MCF 10A (cell line): Measurements from ENCODE around the gene ACRBP. TPM values are rescaled to one million over a fixed set of nuclear protein-coding genes. Genes with fewer than 3 reads are reported as not detected.
A peak's percentile ranks its signal among the peaks of the same experiment; 100 is the strongest.

ENCODE experiments used
- BruUV-seq: library from RNA; stranded (reverse); fragments of 400-500 nt; replicated peaks from 2 replicates; lab custom pipeline; 2021; lab: Mats Ljungman, UMichigan
- CTCF ChIA-PET: fragments of 300-600 bp; sonication (Branson Sonifier 250); formaldehyde crosslinking; extraction: SDS; loops from one replicate; lab custom pipeline; 2021; ENCODE audit warnings: antibody characterized with exemption, inconsistent platforms; lab: Yijun Ruan, JAX
- POLR2A ChIA-PET: fragments of 300-600, 350-650 bp; sonication (Branson Sonifier 250); formaldehyde crosslinking; extraction: SDS; loops from one replicate; lab custom pipeline; 2020; ENCODE audit warnings: antibody characterized with exemption, inconsistent platforms; lab: Yijun Ruan, JAX
- DNase-seq: peaks from one replicate; pipeline ENCODE4 v3.0.0-alpha.2; 2018; ENCODE audit not compliant: unreplicated experiment
- H3K27ac Mint-ChIP-seq: one replicate; pipeline ENCODE4 v1.8.0; 2022; ENCODE audit warnings: mild to moderate bottlenecking, low read depth, mixed read lengths; ENCODE audit not compliant: unreplicated experiment
- H3K27me3 Mint-ChIP-seq: one replicate; pipeline ENCODE4 v1.8.0; 2022; ENCODE audit warnings: mixed read lengths; ENCODE audit not compliant: insufficient read depth, unreplicated experiment
- H3K36me3 Mint-ChIP-seq: one replicate; pipeline ENCODE4 v1.8.0; 2022; ENCODE audit warnings: mild to moderate bottlenecking, moderate library complexity, mixed read lengths; ENCODE audit not compliant: insufficient read depth, unreplicated experiment
- H3K4me1 Mint-ChIP-seq: one replicate; pipeline ENCODE4 v1.8.0; 2022; ENCODE audit warnings: mixed read lengths; ENCODE audit not compliant: insufficient read depth, unreplicated experiment
- H3K4me3 Mint-ChIP-seq: one replicate; pipeline ENCODE4 v1.8.0; 2022; ENCODE audit warnings: mild to moderate bottlenecking, moderate library complexity, mixed read lengths; ENCODE audit not compliant: unreplicated experiment
- H3K9me3 Mint-ChIP-seq: one replicate; pipeline ENCODE4 v1.8.0; 2022; ENCODE audit warnings: mixed read lengths; ENCODE audit not compliant: unreplicated experiment
- CTCF ChIP-seq: fragments of 200-600 bp; IDR thresholded peaks from one replicate; pipeline ENCODE4 v1.8.0; 2022; ENCODE audit warnings: antibody characterized with exemption, mild to moderate bottlenecking; ENCODE audit not compliant: unreplicated experiment
- intact Hi-C: fragments of 100-400 bp; cut with micrococcal nuclease; formaldehyde crosslinking; loops from 2 replicates; pipeline ENCODE4 v1.14.1; 2022
- total RNA-seq: library from RNA; stranded (reverse); gene quantifications from 2 replicates; pipeline ENCODE4 v1.2.3, GENCODE V29; 2022

Gene ACRBP
- total RNA-seq, 1 experiment from 2014 or later: 0.30 TPM

GRCh38 chr12:6692888-6693287 lies 45.7 kb upstream of the ACRBP start:
- H3K9me3 Mint-ChIP-seq: no peaks in the 10 kb centered on the region
- ChIA-PET CTCF (interaction anchor here (0.5 to 0.6 kb wide), 2 partner anchors 89 to 617 kb away, joined by 3 read pairs; no protein-coding TSS in a partner anchor), POLR2A (interaction anchor here (0.9 to 5.6 kb wide), 2 partner anchors 25 to 31 kb away, joined by 5 to 159 read pairs; partner anchors contain the start of gene COPS7A)
- H3K36me3 Mint-ChIP-seq: peaks cover 10% of the 10 kb centered on the region
- H3K4me3 Mint-ChIP-seq: no peak overlapping the region
- intact Hi-C loops: no loop called here
- peaks cover 4% of the 10 kb centered on the region for H3K4me1 Mint-ChIP-seq
- DNase-seq: no peak
- H3K27me3 Mint-ChIP-seq: peaks cover 12% of the 10 kb centered on the region
- BruUV-seq: no TSS peak
- TF ChIP-seq CTCF: no peak
- H3K27ac Mint-ChIP-seq: no peak overlapping the region

- H3K27me3 Mint-ChIP-seq: peaks cover 12% of the 10 kb centered on the region
- ChIA-PET CTCF (interaction anchor here (0.6 to 1.1 kb wide), 4 partner anchors 21 to 144 kb away, joined by 3 to 4 read pairs (median 3); no protein-coding TSS in a partner anchor), POLR2A (interaction anchor here (1.0 to 5.6 kb wide), 2 partner anchors 28 to 32 kb away, joined by 3 to 159 read pairs; partner anchors contain the start of gene COPS7A)
- no peak for TF ChIP-seq CTCF
- intact Hi-C loops: no loop called here
- no TSS peak for BruUV-seq
- peaks cover 18% of the 10 kb centered on the region for H3K4me1 Mint-ChIP-seq
- no peaks in the 10 kb centered on the region for H3K9me3 Mint-ChIP-seq
- no peak overlapping the region for H3K27ac Mint-ChIP-seq
- no peak for DNase-seq
- peaks cover 16% of the 10 kb centered on the region for H3K36me3 Mint-ChIP-seq
- H3K4me3 Mint-ChIP-seq: no peak overlapping the region
Measured at GRCh38 chr12:6691473-6691872, 44.2 kb upstream of the ACRBP start.

GRCh38 chr12:6688999-6689882 lies 42.0 kb upstream of the ACRBP start, which contains the start of gene ZNF384:
Gene ZNF384, minus strand, starts transcription at chr12:6689375. Its CDS starts 9,855 bp downstream, at chr12:6679520.
- no TSS peak for BruUV-seq

More at GRCh38 chr12:6688999-6689882, 42.0 kb upstream of the ACRBP start, which contains the start of gene ZNF384:
- TF ChIP-seq CTCF: no peak
- Mint-ChIP-seq H3K27me3 (peaks cover 3% of the 10 kb centered on the region), H3K4me1 (peaks cover 22% of the 10 kb centered on the region), H3K9me3 (no peaks in the 10 kb centered on the region), H3K36me3 (peaks cover 25% of the 10 kb centered on the region), H3K4me3 (peak within 1 kb of the TSS; percentile 98), H3K27ac (peak within 1 kb of the TSS; percentile 99)
- POLR2A ChIA-PET: interaction anchor here (0.6 to 5.6 kb wide), 42 partner anchors 9 to 969 kb away, joined by 3 to 159 read pairs (median 4); partner anchors contain the start of genes CDCA3, COPS7A, ING4 and LPAR5
- peak; percentile 99 for DNase-seq
- CTCF ChIA-PET: interaction anchor here (0.6 to 2.0 kb wide), 18 partner anchors 10 to 455 kb away, joined by 3 to 14 read pairs (median 3); partner anchors contain the start of genes COPS7A, LPAR5 and MLF2
- intact Hi-C loops: loop anchor here (1.0 kb wide), 4 partner anchors 26 to 72 kb away; partner anchors contain the start of genes ING4 and MLF2
